SKM-1 treated with dmso at 0.1 percent for 144 hours (cell line): ENCODE data around the gene LINC00237.
A peak's percentile ranks its signal among the peaks of the same experiment; 100 is the strongest.

Experiments
- DNase-seq: peaks from one replicate; lab custom pipeline; 2025; ENCODE audit not compliant: unreplicated experiment; lab: John Stamatoyannopoulos, UW

LINC00237 gene

GRCh38 chr20:21049305-21049828 is 56.8 kb downstream of the LINC00237 start:
- no peak for DNase-seq

- no peak for DNase-seq
These were observed 57.3 kb downstream of the LINC00237 start for GRCh38 chr20:21048841-21049273.

- DNase-seq: peak; percentile 86
These were observed 58.2 kb downstream of the LINC00237 start for GRCh38 chr20:21047981-21048380.

GRCh38 chr20:21046413-21047070 is 59.6 kb downstream of the LINC00237 start:
- no peak for DNase-seq
